OCI-LY7 (cell line): Measurements from ENCODE around the gene LUC7L3.

ENCODE experiments used
- EZH2phosphoT487 ChIP-seq: fragments of 200-600 bp; sonication (generic); IDR thresholded peaks from 2 replicates; pipeline ENCODE4 v1.6.1; 2018; ENCODE audit warnings: low read depth, borderline replicate concordance, mild to moderate bottlenecking, mixed run types, antibody characterized with exemption, low read length, moderate library complexity, mixed read lengths
- TF ChIP-seq, protein P1 (sequence below): fragments of 200-600 bp; sonication (generic); conservative IDR thresholded peaks from 2 replicates; pipeline ENCODE4 v1.5.1; 2014; ENCODE audit warnings: mild to moderate bottlenecking, antibody characterized with exemption, low read length, moderate library complexity, mixed read lengths

DNA sequence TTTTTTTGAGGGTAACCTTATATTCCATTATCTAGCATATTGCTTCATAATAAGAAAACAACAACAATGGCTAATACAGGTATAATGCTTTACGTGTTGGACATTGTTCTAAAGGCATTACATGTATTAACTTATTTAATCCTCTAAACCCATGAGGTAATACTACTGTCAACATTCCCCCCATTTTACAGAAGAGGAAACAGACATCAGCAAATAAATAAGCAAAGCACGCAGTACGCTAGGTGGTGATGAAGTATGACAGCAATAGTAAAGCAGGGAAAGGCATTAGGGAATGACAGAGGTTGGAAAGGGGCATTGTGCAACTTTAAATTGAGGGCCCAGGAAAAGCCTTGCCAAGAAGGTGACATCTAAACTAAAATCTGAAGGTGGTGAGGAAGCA, 16.2 kb upstream of the LUC7L3 start:
- TF ChIP-seq, protein P1, sequence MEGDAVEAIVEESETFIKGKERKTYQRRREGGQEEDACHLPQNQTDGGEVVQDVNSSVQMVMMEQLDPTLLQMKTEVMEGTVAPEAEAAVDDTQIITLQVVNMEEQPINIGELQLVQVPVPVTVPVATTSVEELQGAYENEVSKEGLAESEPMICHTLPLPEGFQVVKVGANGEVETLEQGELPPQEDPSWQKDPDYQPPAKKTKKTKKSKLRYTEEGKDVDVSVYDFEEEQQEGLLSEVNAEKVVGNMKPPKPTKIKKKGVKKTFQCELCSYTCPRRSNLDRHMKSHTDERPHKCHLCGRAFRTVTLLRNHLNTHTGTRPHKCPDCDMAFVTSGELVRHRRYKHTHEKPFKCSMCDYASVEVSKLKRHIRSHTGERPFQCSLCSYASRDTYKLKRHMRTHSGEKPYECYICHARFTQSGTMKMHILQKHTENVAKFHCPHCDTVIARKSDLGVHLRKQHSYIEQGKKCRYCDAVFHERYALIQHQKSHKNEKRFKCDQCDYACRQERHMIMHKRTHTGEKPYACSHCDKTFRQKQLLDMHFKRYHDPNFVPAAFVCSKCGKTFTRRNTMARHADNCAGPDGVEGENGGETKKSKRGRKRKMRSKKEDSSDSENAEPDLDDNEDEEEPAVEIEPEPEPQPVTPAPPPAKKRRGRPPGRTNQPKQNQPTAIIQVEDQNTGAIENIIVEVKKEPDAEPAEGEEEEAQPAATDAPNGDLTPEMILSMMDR, result no peak
- TF ChIP-seq EZH2phosphoT487, result no peak
